Stimulated activated CD8-positive, alpha-beta memory T cell treated with anti-CD3 and anti-CD28 coated beads, Interleukin-2, amount 100 ng/mL, for 1 hour (primary cell): ENCODE measurements around the gene ACAP3.
A peak's percentile ranks its signal among the peaks of the same experiment; 100 is the strongest.
"Not testable (repeated sequence)": the region's sequence is repeated elsewhere in the genome, so short reads cannot be mapped to it uniquely, and the experiment has no call there.

Experiments
- DNase-seq, 2 donors: peaks; one replicate each; pipeline ENCODE4 v3.0.0-alpha.2; 2020; ENCODE audit warnings: low read depth in 2 of 2

Gene ACAP3

GRCh38 chr1:1331068-1331965 is 23.6 kb upstream of the ACAP3 start, which contains the start of gene TAS1R3:
TAS1R3 (plus strand) TSS chr1:1331280; CDS start chr1:1331346, 66 bp downstream.
- DNase-seq, result no peak

- DNase-seq, result no peak
Observed at GRCh38 chr1:1330366-1331067, 22.8 kb upstream of the ACAP3 start.

- DNase-seq, result no peak
Observed at GRCh38 chr1:1329304-1330210, 21.8 kb upstream of the ACAP3 start.

- DNase-seq, result no peak
Observed at GRCh38 chr1:1328254-1328653, 20.5 kb upstream of the ACAP3 start.

GRCh38 chr1:1327291-1327690 is 19.6 kb upstream of the ACAP3 start:
- DNase-seq, result no peak

- DNase-seq, result no peak
Observed at GRCh38 chr1:1326075-1326605, 18.4 kb upstream of the ACAP3 start.

GRCh38 chr1:1325288-1326074 is 17.8 kb upstream of the ACAP3 start:
- DNase-seq, result no peak

- DNase-seq, result peak; percentile 91 to 96
Observed at GRCh38 chr1:1324524-1325287, 17.0 kb upstream of the ACAP3 start, which contains the start of the genes CPTP and INTS11. CPTP (plus strand) TSS chr1:1324802; CDS start chr1:1326911, 2,109 bp downstream. INTS11 (minus strand) TSS chr1:1324660; CDS start chr1:1324608, 52 bp downstream.

GRCh38 chr1:1324084-1324523 is 16.4 kb upstream of the ACAP3 start:
- DNase-seq, result no peak

- no peak for DNase-seq
Observed at GRCh38 chr1:1322952-1323351, 15.2 kb upstream of the ACAP3 start.

- DNase-seq, result no peak
Observed at GRCh38 chr1:1322418-1322817, 14.7 kb upstream of the ACAP3 start.

GRCh38 chr1:1321477-1321876 is 13.7 kb upstream of the ACAP3 start:
- no peak for DNase-seq

- DNase-seq, result no peak
Observed at GRCh38 chr1:1320666-1321448, 13.1 kb upstream of the ACAP3 start.

GRCh38 chr1:1319646-1319941 is 11.9 kb upstream of the ACAP3 start:
- DNase-seq, result no peak

- DNase-seq, result no peak
Observed at GRCh38 chr1:1318777-1319645, 11.3 kb upstream of the ACAP3 start.

- DNase-seq, result no peak
Observed at GRCh38 chr1:1318131-1318652, 10.5 kb upstream of the ACAP3 start.

GRCh38 chr1:1317420-1317819 is 9.7 kb upstream of the ACAP3 start:
- no peak for DNase-seq

- not testable (repeated sequence) for DNase-seq
Observed at GRCh38 chr1:1316199-1316598, 8.5 kb upstream of the ACAP3 start.
